ENCODE data around the gene FAAH2.

- TF ChIP-seq CTCF (IDR thresholded peaks at IDR 0.05) (no peak), POLR2A (IDR thresholded peaks at IDR 0.05) (no peak)
Measured at GRCh38 chrX:57267308-57267707, 19.2 kb upstream of the FAAH2 start.
